ENCODE results near the gene STAM.

The STAM gene

GRCh38 chr10:17742918-17743317 is 99.0 kb downstream of the STAM start:
- TF ChIP-seq ZBTB7A (IDR thresholded peaks at IDR 0.05; ENCODE audit: low read depth), result no peak
- TF ChIP-seq, protein P1, sequence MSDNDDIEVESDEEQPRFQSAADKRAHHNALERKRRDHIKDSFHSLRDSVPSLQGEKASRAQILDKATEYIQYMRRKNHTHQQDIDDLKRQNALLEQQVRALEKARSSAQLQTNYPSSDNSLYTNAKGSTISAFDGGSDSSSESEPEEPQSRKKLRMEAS (IDR thresholded peaks at IDR 0.05), result no peak
- peak; percentile 53 for TF ChIP-seq RAD21 (IDR thresholded peaks at IDR 0.05; ENCODE audit: low read depth)
- no peak for TF ChIP-seq TEAD4 (IDR thresholded peaks at IDR 0.05)
- no peak for TF ChIP-seq YY1 (IDR thresholded peaks at IDR 0.05; ENCODE audit: low read depth)
- no peak for TF ChIP-seq TAF1 (IDR thresholded peaks at IDR 0.05; ENCODE audit: low read depth)

GRCh38 chr10:17743437-17743836 is 99.5 kb downstream of the STAM start:
- TF ChIP-seq EP300 (IDR thresholded peaks at IDR 0.05; ENCODE audit: borderline replicate concordance) (no peak), TAF1 (IDR thresholded peaks at IDR 0.05; ENCODE audit: low read depth) (no peak), YY1 (IDR thresholded peaks at IDR 0.05; ENCODE audit: low read depth) (no peak), TEAD4 (IDR thresholded peaks at IDR 0.05) (no peak), FOXM1 (IDR thresholded peaks at IDR 0.05; ENCODE audit: borderline replicate concordance, low read depth) (no peak), CREB1 (IDR thresholded peaks at IDR 0.05; ENCODE audit: low read depth) (no peak), RAD21 (IDR thresholded peaks at IDR 0.05; ENCODE audit: low read depth) (no peak)
- TF ChIP-seq, protein P1 (IDR thresholded peaks at IDR 0.05), result no peak
- TF ChIP-seq, protein P2, sequence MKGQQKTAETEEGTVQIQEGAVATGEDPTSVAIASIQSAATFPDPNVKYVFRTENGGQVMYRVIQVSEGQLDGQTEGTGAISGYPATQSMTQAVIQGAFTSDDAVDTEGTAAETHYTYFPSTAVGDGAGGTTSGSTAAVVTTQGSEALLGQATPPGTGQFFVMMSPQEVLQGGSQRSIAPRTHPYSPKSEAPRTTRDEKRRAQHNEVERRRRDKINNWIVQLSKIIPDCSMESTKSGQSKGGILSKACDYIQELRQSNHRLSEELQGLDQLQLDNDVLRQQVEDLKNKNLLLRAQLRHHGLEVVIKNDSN (IDR thresholded peaks at IDR 0.05), result no peak

DNA sequence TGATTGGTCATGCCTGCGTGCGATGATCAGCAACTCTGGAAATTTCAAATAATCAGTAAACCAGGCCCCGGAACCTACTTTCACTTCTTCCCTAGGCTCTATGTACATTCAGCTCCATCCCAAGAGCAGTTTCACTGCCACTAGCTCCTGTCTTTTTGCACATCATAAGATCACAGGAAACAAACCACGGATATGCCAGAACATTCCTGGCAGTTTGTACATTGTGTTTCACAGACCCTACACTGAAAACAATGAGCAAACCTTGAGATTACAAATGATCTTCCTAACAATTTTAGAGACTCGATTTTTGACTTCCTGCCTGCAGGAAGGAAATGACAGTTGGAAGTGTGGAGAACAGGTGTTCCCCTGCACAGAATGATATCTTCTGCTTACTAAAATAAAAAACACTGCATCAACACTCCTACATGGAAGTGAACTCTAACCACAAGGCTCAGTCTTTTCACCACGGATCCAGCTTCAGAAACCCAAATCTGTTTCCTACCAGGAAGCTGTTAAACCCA is 100.5 kb downstream of the STAM start:
- no peak for TF ChIP-seq FOXM1 (IDR thresholded peaks at IDR 0.05; ENCODE audit: borderline replicate concordance, low read depth)
- TF ChIP-seq ZBTB7A (IDR thresholded peaks at IDR 0.05; ENCODE audit: low read depth), result no peak
- no peak for TF ChIP-seq EP300 (IDR thresholded peaks at IDR 0.05; ENCODE audit: borderline replicate concordance)
- TF ChIP-seq CEBPB (IDR thresholded peaks at IDR 0.05), result no peak
- TF ChIP-seq EGR1 (IDR thresholded peaks at IDR 0.05), result no peak
- TF ChIP-seq TCF12 (IDR thresholded peaks at IDR 0.05; ENCODE audit: low read depth), result no peak

DNA sequence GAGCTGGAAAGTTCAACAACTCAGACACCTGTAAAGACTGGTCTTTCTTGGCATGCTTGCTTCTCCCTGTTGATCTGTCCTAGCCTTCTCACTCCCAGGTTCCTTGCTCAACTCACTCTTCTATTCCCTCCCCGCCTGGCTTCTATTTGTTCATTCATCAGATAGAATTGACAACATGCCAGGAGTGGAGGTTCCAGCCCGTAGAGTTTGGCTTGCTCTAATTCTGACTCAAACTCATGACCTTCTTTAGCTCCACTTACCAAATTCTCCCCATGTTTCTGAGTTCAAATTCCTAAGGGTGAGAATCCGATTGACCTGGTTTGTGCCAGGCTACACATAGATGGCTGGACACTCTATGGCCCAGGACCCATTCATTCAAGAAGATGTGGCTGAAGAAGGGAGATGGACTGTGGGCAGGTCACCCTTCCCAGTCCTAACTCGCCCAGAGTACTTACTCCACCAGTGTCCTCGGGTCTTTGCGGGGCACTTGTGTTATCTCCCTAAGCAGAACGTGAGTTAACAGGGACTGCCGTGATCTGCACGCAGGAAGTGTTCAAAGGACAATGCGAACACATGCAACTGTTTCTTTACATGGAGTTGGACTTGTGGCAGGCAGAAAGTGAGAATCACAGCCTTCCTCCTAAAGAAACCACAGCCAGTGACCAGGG is 104.1 kb downstream of the STAM start:
- TF ChIP-seq RAD21 (IDR thresholded peaks at IDR 0.05; ENCODE audit: low read depth), result no peak
- no peak for TF ChIP-seq TCF12 (IDR thresholded peaks at IDR 0.05; ENCODE audit: low read depth)
- TF ChIP-seq, protein P2 (IDR thresholded peaks at IDR 0.05), result no peak

DNA sequence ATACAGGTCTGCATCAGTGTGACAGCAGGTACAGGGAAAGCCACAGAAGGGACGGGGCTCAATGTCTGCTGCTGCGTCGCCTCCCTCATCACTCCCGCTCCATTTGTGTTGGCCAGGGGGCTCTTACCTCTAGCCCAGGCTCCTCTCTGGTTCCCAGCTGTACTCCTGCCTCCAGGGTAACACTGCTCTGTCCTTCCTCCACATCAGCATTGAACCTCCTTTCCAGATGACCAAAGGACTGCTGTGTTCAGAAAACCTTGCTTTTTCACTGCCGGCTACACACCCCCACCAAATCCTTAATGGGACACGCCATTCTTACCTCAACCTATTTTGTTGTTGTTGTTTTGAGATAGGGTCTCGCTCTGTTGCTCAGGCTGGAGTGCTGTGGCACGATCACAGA is 105.9 kb downstream of the STAM start:
- TF ChIP-seq EP300 (IDR thresholded peaks at IDR 0.05; ENCODE audit: borderline replicate concordance), result no peak
- TF ChIP-seq TEAD4 (IDR thresholded peaks at IDR 0.05), result no peak
- no peak for TF ChIP-seq YY1 (IDR thresholded peaks at IDR 0.05; ENCODE audit: low read depth)

GRCh38 chr10:17751781-17752445 is 108.0 kb downstream of the STAM start, which contains the start of gene TMEM236:
Gene TMEM236 (plus strand): TSS chr10:17752201. CDS start chr10:17752296, 95 bp downstream.
- TF ChIP-seq, protein P3, sequence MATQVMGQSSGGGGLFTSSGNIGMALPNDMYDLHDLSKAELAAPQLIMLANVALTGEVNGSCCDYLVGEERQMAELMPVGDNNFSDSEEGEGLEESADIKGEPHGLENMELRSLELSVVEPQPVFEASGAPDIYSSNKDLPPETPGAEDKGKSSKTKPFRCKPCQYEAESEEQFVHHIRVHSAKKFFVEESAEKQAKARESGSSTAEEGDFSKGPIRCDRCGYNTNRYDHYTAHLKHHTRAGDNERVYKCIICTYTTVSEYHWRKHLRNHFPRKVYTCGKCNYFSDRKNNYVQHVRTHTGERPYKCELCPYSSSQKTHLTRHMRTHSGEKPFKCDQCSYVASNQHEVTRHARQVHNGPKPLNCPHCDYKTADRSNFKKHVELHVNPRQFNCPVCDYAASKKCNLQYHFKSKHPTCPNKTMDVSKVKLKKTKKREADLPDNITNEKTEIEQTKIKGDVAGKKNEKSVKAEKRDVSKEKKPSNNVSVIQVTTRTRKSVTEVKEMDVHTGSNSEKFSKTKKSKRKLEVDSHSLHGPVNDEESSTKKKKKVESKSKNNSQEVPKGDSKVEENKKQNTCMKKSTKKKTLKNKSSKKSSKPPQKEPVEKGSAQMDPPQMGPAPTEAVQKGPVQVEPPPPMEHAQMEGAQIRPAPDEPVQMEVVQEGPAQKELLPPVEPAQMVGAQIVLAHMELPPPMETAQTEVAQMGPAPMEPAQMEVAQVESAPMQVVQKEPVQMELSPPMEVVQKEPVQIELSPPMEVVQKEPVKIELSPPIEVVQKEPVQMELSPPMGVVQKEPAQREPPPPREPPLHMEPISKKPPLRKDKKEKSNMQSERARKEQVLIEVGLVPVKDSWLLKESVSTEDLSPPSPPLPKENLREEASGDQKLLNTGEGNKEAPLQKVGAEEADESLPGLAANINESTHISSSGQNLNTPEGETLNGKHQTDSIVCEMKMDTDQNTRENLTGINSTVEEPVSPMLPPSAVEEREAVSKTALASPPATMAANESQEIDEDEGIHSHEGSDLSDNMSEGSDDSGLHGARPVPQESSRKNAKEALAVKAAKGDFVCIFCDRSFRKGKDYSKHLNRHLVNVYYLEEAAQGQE (IDR thresholded peaks at IDR 0.05; ENCODE audit: low read depth), result no peak
- TF ChIP-seq TEAD4 (IDR thresholded peaks at IDR 0.05), result no peak
- no peak for TF ChIP-seq FOXM1 (IDR thresholded peaks at IDR 0.05; ENCODE audit: borderline replicate concordance, low read depth)
- TF ChIP-seq EP300 (IDR thresholded peaks at IDR 0.05; ENCODE audit: borderline replicate concordance), result no peak
- TF ChIP-seq, protein P2 (IDR thresholded peaks at IDR 0.05), result no peak
- no peak for TF ChIP-seq RAD21 (IDR thresholded peaks at IDR 0.05; ENCODE audit: low read depth)
- TF ChIP-seq, protein P1 (IDR thresholded peaks at IDR 0.05), result no peak
- TF ChIP-seq YY1 (IDR thresholded peaks at IDR 0.05; ENCODE audit: low read depth), result no peak
- TF ChIP-seq ZBTB7A (IDR thresholded peaks at IDR 0.05; ENCODE audit: low read depth), result no peak
- TF ChIP-seq CREB1 (IDR thresholded peaks at IDR 0.05; ENCODE audit: low read depth), result no peak
- TF ChIP-seq TCF12 (IDR thresholded peaks at IDR 0.05; ENCODE audit: low read depth), result no peak
- no peak for TF ChIP-seq NFIC (IDR thresholded peaks at IDR 0.05)
- TF ChIP-seq TAF1 (IDR thresholded peaks at IDR 0.05; ENCODE audit: low read depth), result no peak
- no peak for TF ChIP-seq EGR1 (IDR thresholded peaks at IDR 0.05)
- no peak for TF ChIP-seq CEBPB (IDR thresholded peaks at IDR 0.05)

All from Ishikawa (cell line).